HG02870 (cell line): ENCODE results near the gene HIF1AN.
"Not testable (repeated sequence)": the region's sequence is repeated elsewhere in the genome, so short reads cannot be mapped to it uniquely, and the experiment has no call there.

Experiments
- ATAC-seq: cut with Tn5 transposase; IDR thresholded peaks from one replicate; pipeline ENCODE4 v1.9.1; 2021; ENCODE audit warnings: mild to moderate bottlenecking, moderate library complexity; ENCODE audit not compliant: unreplicated experiment

The HIF1AN gene

GRCh38 chr10:100565206-100565985 is 29.7 kb downstream of the HIF1AN start:
- ATAC-seq = no peak

GRCh38 chr10:100566561-100566960 is 30.8 kb downstream of the HIF1AN start:
- no peak for ATAC-seq

GRCh38 chr10:100567249-100567648 is 31.5 kb downstream of the HIF1AN start:
- ATAC-seq = no peak

DNA sequence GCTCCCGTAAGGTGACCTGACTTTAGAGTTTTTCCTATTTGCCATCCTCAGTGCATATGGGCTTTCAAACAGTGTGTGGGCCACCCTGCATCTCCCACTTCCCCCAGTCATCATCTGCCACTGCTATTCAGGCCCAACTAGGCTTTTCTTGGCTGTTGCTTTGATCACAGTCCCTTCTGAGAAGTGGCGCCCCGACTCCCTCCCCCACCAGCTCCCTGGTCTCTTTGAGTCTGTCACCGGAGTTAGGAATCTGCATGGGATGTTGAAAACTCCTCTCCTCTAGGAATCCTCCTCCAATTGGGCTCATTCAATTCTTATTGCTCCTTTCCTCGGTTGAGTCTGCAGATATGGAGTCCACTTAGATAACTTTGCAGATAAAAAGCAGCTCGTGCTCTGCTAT is 32.1 kb downstream of the HIF1AN start:
- ATAC-seq = no peak

GRCh38 chr10:100568912-100569311 is 33.2 kb downstream of the HIF1AN start:
- no peak for ATAC-seq

DNA sequence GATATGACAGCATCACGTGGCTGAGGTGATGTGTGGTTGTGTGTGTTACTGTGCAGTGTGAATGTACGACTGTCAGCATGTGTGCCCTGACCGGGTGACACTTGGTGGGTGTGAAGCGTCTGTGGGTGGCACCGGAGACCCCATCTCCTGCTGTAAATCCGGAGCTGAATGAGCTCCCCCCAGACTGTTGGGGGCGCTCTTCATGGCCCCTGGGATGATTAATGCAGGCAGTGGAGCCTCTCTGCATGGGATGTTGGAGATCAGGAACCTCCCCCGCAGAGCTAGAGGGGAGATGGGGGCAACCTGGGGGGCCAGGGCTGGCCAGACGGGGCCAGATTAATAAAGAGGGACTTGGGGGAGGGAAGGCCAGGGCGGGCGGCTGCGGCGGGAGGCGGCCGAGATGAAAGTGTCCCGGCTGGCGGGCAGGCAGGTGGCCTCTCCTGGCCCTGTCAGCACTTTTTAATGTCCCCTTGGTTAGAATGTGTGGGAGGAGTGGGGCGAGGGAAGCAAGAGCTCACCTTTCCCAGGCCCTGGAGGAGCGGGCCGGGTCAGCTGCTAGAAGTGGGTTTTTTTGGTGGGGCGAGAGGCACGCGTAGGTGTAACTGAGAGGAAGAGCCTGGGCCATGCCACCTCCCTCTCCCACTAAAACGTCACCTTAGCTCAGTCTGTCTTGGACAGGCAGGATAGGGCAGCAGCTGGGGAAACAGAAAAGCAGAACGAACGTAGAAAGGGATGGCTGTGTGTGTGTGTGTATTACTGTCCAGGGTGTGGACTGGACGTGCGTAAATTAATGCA is 34.1 kb downstream of the HIF1AN start:
- no peak for ATAC-seq

DNA sequence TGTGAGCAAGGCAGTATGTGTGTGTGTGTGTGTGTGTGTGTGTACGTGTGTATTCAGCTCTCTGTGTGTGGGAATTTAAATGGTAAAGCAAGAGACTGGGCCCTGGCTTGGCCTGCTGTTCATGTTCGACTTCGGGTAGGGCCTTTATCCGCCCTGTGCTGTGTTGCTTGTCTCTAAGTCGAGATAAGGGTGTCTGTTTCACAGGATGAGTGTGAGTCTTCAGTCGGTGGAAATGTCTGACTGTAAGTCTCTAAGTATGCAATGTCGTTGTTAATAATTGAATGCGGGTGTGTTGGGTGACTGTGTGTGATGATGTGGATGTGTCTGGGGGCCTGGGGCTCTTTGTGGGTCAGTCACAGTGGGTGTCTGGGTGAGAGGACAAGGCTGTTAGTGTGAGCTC is 34.8 kb downstream of the HIF1AN start:
- no peak for ATAC-seq

GRCh38 chr10:100571084-100571856 is 35.5 kb downstream of the HIF1AN start:
- ATAC-seq = no peak

DNA sequence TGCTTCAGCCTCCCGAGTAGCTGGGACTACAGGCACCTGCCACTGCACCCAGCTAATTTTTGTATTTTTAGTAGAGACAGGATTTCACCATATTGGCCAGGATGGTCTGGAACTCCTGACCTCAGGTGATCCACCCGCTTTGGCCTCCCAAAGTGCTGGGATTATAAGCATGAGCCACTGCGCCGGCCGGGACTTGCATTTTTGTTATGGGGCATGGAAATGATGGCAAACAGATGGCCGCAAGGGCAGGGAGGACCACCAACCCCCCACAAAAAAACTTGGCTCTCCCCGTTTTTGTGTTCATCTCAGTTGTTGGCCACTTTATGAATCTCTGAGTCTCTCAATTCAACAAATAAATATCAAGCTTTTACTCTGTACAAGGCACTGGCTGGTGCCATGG is 39.4 kb downstream of the HIF1AN start:
- ATAC-seq = not testable (repeated sequence)

DNA sequence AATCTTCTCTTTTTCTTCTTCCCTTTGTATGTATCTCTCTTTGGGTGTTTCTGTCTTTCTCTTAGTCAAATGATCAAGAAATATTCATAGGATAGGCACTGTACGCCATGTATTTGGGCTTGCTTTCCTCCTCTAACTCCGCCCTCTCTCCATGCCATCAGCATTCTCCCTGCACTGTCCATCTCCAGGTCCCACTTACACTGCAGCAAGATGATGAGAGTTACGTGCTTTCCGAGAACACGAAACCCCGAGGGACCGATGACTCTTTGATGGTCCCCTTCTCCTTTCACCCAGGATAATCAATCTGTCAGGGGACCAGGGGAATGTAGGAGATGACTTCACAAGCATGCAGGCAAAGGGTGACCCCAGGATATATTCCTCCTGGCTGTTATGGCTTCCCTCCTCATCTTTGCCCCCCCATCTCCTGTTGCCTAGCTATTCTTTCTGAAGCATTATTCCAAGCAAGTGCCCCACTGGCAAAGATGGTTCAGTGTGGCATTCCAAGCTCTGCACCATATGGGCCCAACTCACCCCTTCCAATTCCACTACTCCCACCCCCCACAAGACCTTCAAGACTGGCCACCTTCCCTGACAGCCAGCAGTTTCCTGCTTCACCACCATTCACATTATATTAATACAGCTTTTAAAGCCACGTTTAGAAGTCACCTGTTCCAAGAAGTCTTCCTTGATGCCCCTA is 40.0 kb downstream of the HIF1AN start:
- ATAC-seq = no peak

GRCh38 chr10:100576282-100576635 is 40.5 kb downstream of the HIF1AN start:
- ATAC-seq = no peak

- ATAC-seq = no peak
These were observed 43.7 kb downstream of the HIF1AN start for GRCh38 chr10:100579261-100580090.

DNA sequence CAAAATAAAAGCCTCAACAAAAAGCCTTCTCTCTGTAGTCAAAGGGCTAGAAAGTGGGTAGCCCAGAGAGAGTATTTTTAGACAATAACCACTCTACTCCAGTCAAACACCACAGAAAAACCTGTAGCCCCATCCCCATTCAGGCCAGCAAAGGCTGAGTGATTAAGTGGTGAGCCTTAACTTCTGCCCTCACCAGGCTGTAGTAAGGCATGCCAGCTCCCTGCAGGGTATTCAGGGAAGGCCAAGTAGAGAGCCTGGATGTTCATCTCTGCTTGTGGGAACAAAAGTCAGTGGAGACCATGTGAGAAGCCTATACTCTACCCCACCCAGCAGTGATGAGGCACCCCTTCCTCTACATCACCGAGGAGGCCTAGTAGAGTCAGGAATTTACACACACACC is 51.2 kb downstream of the HIF1AN start:
- no peak for ATAC-seq

- no peak for ATAC-seq
These were observed 62.4 kb downstream of the HIF1AN start for GRCh38 chr10:100598166-100598565.

DNA sequence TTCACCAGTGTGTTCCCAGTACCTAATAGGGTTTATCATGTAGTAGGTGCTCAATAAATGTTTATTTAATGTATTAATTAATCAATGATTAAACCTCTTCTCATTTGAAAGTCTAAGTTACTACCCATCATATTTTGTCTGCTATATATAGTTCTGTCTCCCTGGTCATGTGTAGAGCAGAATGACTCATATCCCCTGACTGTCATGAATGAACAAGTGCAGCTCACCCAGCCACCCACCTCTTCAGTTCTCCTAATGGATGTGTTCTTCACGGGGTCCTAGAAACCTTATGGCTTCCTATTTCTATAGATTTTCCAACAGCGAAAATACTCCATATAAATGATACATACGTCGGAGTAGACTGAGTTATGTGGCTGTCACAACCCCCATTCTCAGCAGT is 64.5 kb downstream of the HIF1AN start:
- no peak for ATAC-seq

- no peak for ATAC-seq
These were observed 71.7 kb downstream of the HIF1AN start for GRCh38 chr10:100607439-100607838.
